HG02938 (cell line): ENCODE data around the gene SARS1.
A peak's percentile ranks its signal among the peaks of the same experiment; 100 is the strongest.
"Not testable (repeated sequence)": the region's sequence is repeated elsewhere in the genome, so short reads cannot be mapped to it uniquely, and the experiment has no call there.

Source experiments
- ATAC-seq: cut with Tn5 transposase; IDR thresholded peaks from one replicate; pipeline ENCODE4 v1.9.1; 2021; ENCODE audit warnings: mild to moderate bottlenecking, moderate library complexity; ENCODE audit not compliant: unreplicated experiment

SARS1 gene

GRCh38 chr1:109192433-109192832 is 21.3 kb upstream of the SARS1 start:
- no peak for ATAC-seq

- peak; percentile 62 for ATAC-seq
Measured at GRCh38 chr1:109193653-109194590, 19.8 kb upstream of the SARS1 start.

GRCh38 chr1:109197158-109198042 is 16.3 kb upstream of the SARS1 start:
- no peak for ATAC-seq

- ATAC-seq: no peak
Measured at GRCh38 chr1:109198043-109198695, 15.5 kb upstream of the SARS1 start.

- no peak for ATAC-seq
Measured at GRCh38 chr1:109198745-109199144, 15.0 kb upstream of the SARS1 start.

GRCh38 chr1:109199710-109200109 is 14.0 kb upstream of the SARS1 start:
- no peak for ATAC-seq

GRCh38 chr1:109201123-109201703 is 12.5 kb upstream of the SARS1 start:
- ATAC-seq: no peak

GRCh38 chr1:109204484-109204883 is 9.2 kb upstream of the SARS1 start:
- no peak for ATAC-seq

GRCh38 chr1:109206339-109206738 is 7.4 kb upstream of the SARS1 start:
- no peak for ATAC-seq

- no peak for ATAC-seq
Measured at GRCh38 chr1:109207467-109208103, 6.1 kb upstream of the SARS1 start.

- no peak for ATAC-seq
Measured at GRCh38 chr1:109208394-109208793, 5.3 kb upstream of the SARS1 start.

GRCh38 chr1:109208836-109209463 is 4.8 kb upstream of the SARS1 start:
- ATAC-seq: no peak

- no peak for ATAC-seq
Measured at GRCh38 chr1:109210058-109210457, 3.7 kb upstream of the SARS1 start.

GRCh38 chr1:109213345-109213823 is 334 bp upstream of the SARS1 start:
- ATAC-seq: no peak

- ATAC-seq: no peak
Measured at GRCh38 chr1:109214695-109215623, 1.2 kb downstream of the SARS1 start.

- no peak for ATAC-seq
Measured at GRCh38 chr1:109216662-109217061, 2.9 kb downstream of the SARS1 start.

- ATAC-seq: no peak
Measured at GRCh38 chr1:109218516-109218915, 4.8 kb downstream of the SARS1 start.

GRCh38 chr1:109221201-109221600 is 7.5 kb downstream of the SARS1 start:
- ATAC-seq: not testable (repeated sequence)

GRCh38 chr1:109225308-109225707 is 11.6 kb downstream of the SARS1 start:
- ATAC-seq: no peak
